Heart left ventricle (tissue), 13 donors: ENCODE results near the gene BCAR3.

Source experiments
- CTCF ChIP-seq, 12 donors: fragments of 200-600 bp; sonication (generic) in 4 of 12; IDR thresholded peaks; one replicate each; pipeline versions ENCODE4 v1.5.0 to v1.8.0; 2018 to 2022; ENCODE audit warnings: antibody characterized with exemption in 12 of 12, mild to moderate bottlenecking in 5 of 12
- POLR2A ChIP-seq, 2 donors: fragments of 450-650 bp; IDR thresholded peaks; one replicate each; pipeline ENCODE4 v1.6.1; 2017; ENCODE audit warnings: antibody characterized with exemption in 2 of 2, mild to moderate bottlenecking in 2 of 2, moderate library complexity in 2 of 2
- donor health status: ischemic (EF 13 %, LVEDD 7.1; RV severe dilation, severe dysfunction).
- donor health status: DM: no; HTN: yes; CAD: no.
- donor health status: DM: no; HTN: no; CAD: no.
- donor health status: ischemic (EF 25% LVEDD 6.9; RV normal size, moderate dysfunction).
- donor health status: ischemic (EF 25% LVEDD 5.7; RV mildly dilated, moderate dysfunction).
- donor health status: ischemic (EF 35%, LVEDD 5.7; RV mildly dilated, moderate dysfunction).
- donor health status: nonischemic (EF 11% LVEDD 7.7; RV severe dilation, severe dysfunction).
- donor health status: DM: yes; HTN: yes; CAD: no.
- donor health status: PGD.
- donor health status: ischemic (EF 29% LVEDD 5.4; RV normal size, mild dysfunction).
- donor health status: nonischemic (EF 23%, LVEDD 6.1; RV moderate dilation, normal function).

GRCh38 chr1:93635614-93636543 lies 45.8 kb downstream of the BCAR3 start:
- TF ChIP-seq CTCF (IDR thresholded peaks at IDR 0.05) (no peak), POLR2A (IDR thresholded peaks at IDR 0.05) (no peak)
